Hematopoietic multipotent progenitor cell treated with erythropoietin and hydrocortisone succinate and interleukin-3 and kit ligand, for 4 days (in vitro differentiated cells): ENCODE results near the gene NUFIP2.
A peak's percentile ranks its signal among the peaks of the same experiment; 100 is the strongest.
"Not testable (repeated sequence)": the region's sequence is repeated elsewhere in the genome, so short reads cannot be mapped to it uniquely, and the experiment has no call there.

Experiments
- DNase-seq: peaks from one replicate; pipeline ENCODE4 v3.0.0-alpha.2; 2015

The NUFIP2 gene

GRCh38 chr17:29279397-29280070 is 14.4 kb downstream of the NUFIP2 start:
- no peak for DNase-seq

- no peak for DNase-seq
These were observed 15.3 kb downstream of the NUFIP2 start for GRCh38 chr17:29278692-29279091.

GRCh38 chr17:29273924-29274323 is 20.0 kb downstream of the NUFIP2 start:
- no peak for DNase-seq

GRCh38 chr17:29271980-29272379 is 22.0 kb downstream of the NUFIP2 start:
- not testable (repeated sequence) for DNase-seq

- no peak for DNase-seq
These were observed 30.0 kb downstream of the NUFIP2 start for GRCh38 chr17:29263916-29264315.

- DNase-seq = peak; percentile 32
These were observed 36.2 kb downstream of the NUFIP2 start for GRCh38 chr17:29257756-29258155.

- no peak for DNase-seq
These were observed 37.0 kb downstream of the NUFIP2 start for GRCh38 chr17:29256735-29257466.

- DNase-seq = no peak
These were observed 37.9 kb downstream of the NUFIP2 start for GRCh38 chr17:29255926-29256522.

GRCh38 chr17:29253037-29253436 is 40.9 kb downstream of the NUFIP2 start:
- no peak for DNase-seq

GRCh38 chr17:29252101-29252791 is 41.7 kb downstream of the NUFIP2 start:
- peak; percentile 73 for DNase-seq

- DNase-seq = no peak
These were observed 42.8 kb downstream of the NUFIP2 start for GRCh38 chr17:29251184-29251583.

- no peak for DNase-seq
These were observed 43.3 kb downstream of the NUFIP2 start for GRCh38 chr17:29250666-29251065.

GRCh38 chr17:29248845-29249244 is 45.1 kb downstream of the NUFIP2 start:
- DNase-seq = no peak

- no peak for DNase-seq
These were observed 46.7 kb downstream of the NUFIP2 start for GRCh38 chr17:29247219-29247618.

- DNase-seq = no peak
These were observed 47.3 kb downstream of the NUFIP2 start, which contains the start of gene CRYBA1 for GRCh38 chr17:29246628-29247027. Gene CRYBA1 (plus strand): TSS chr17:29246859. CDS start chr17:29246864, 5 bp downstream.

- DNase-seq = no peak
These were observed 48.5 kb downstream of the NUFIP2 start for GRCh38 chr17:29245401-29245800.

- peak; percentile 60 for DNase-seq
These were observed 50.2 kb downstream of the NUFIP2 start for GRCh38 chr17:29243792-29244191.

- DNase-seq = no peak
These were observed 51.2 kb downstream of the NUFIP2 start for GRCh38 chr17:29242790-29243189.

- no peak for DNase-seq
These were observed 51.9 kb downstream of the NUFIP2 start for GRCh38 chr17:29242051-29242450.

GRCh38 chr17:29240968-29241963 is 52.7 kb downstream of the NUFIP2 start:
- peak; percentile 65 for DNase-seq

- DNase-seq = no peak
These were observed 53.5 kb downstream of the NUFIP2 start for GRCh38 chr17:29240477-29240876.
